GM23248 (cell line): Measurements from ENCODE around the gene MOSPD3.

Source experiments
- EZH2 ChIP-seq: fragments of 200-600 bp; sonication (generic); IDR thresholded peaks from 2 replicates; pipeline ENCODE4 v1.6.1; 2018; ENCODE audit warnings: antibody characterized with exemption, mild to moderate bottlenecking; ENCODE audit not compliant: insufficient read depth, poor library complexity, severe bottlenecking
- EZH2phosphoT487 ChIP-seq: fragments of 200-600 bp; sonication (generic); IDR thresholded peaks from 2 replicates; pipeline ENCODE4 v1.6.1; 2018; ENCODE audit warnings: antibody characterized with exemption, moderate library complexity, mild to moderate bottlenecking, low read depth; ENCODE audit not compliant: insufficient read depth

GRCh38 chr7:100565133-100565571 lies 47.2 kb upstream of the MOSPD3 start:
- TF ChIP-seq EZH2: no peak
- no peak for TF ChIP-seq EZH2phosphoT487
